ENCODE results near the gene CCDC92B.

GRCh38 chr17:2682176-2682938, 67.1 kb downstream of the CCDC92B start:
- TF ChIP-seq USF1 (IDR thresholded peaks at IDR 0.05; ENCODE audit: borderline replicate concordance, low read depth) (no peak), POLR2AphosphoS5 (IDR thresholded peaks at IDR 0.05; ENCODE audit: low read depth, low read length) (no peak), RAD21 (IDR thresholded peaks at IDR 0.05; ENCODE audit: low read length) (no peak)

Measured in SK-N-SH (cell line).